Measurements from ENCODE around the gene TP73. TPM values are rescaled to one million over a fixed set of nuclear protein-coding genes. Genes with fewer than 3 reads are reported as not detected.

TP73 gene
- total RNA-seq, 1 experiment from 2014 or later: 6.9 TPM

DNA sequence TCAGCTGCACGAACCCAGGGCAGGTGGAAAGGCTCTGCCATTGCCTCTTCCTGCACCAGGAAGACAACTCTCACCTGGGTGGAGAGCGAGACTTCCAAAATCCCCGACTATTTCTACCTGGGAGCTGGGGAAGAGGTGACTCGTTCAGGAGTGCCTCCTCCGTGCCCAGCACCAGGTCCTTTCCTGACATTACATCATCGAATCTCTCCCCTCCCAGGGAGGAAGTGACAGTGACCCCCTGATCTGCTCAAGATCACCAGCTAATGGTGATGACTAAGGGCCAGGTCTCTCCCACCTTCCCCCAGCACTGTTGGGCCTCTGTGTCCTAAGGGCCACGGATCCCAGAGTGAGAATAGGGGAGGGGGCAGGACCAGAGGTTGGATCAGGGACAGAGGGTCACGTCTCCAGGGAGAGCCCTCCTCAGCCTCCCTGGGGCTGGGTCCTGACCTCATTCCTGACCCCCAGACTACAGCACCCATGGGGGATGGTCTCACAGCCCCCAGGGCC, 47.8 kb upstream of the TP73 start:
- peak overlapping the region; percentile 18; the same call in 1 of the 2 replicates for H3K4me2 ChIP-seq
- no peak overlapping the region for H2AFZ ChIP-seq
- no peaks in the 10 kb centered on the region for H3F3A ChIP-seq (ENCODE audit: insufficient read depth, low read depth)
- peaks cover 16% of the 10 kb centered on the region for H3K79me2 ChIP-seq (ENCODE audit: low read depth)
- TF ChIP-seq EZH2 (IDR thresholded peaks at IDR 0.05; ENCODE audit: low read depth) (no peak), CTCF (conservative IDR thresholded peaks at IDR 0.05) (no peak)
- H4K20me1 ChIP-seq (ENCODE audit: insufficient read depth): no peaks in the 10 kb centered on the region
- no peaks in the 10 kb centered on the region for H3K9me3 ChIP-seq (ENCODE audit: insufficient read depth, low read depth)
- H3K4me1 ChIP-seq (replicated peaks; ENCODE audit: insufficient read depth): peaks cover 21% of the 10 kb centered on the region
- intact Hi-C loops (cut with micrococcal nuclease; ENCODE audit: unreplicated experiment): no loop called here
- ChIA-PET POLR2A (ENCODE audit: unreplicated experiment) (no interaction called here), CTCF (no interaction called here)
- H3K4me3 ChIP-seq: no peak overlapping the region
- peak overlapping the region; percentile 45 for H3K27ac ChIP-seq
- H3K36me3 ChIP-seq (ENCODE audit: low read depth): no peaks in the 10 kb centered on the region
- no peaks in the 10 kb centered on the region for H3K27me3 ChIP-seq (ENCODE audit: insufficient read depth, low read depth)
- peak in 1 of 2 experiments; percentile 51 for DNase-seq
- H3K9me2 ChIP-seq (ENCODE audit: insufficient read depth): no peaks in the 10 kb centered on the region
- no TSS peak for BruUV-seq (replicated peaks)

DNA sequence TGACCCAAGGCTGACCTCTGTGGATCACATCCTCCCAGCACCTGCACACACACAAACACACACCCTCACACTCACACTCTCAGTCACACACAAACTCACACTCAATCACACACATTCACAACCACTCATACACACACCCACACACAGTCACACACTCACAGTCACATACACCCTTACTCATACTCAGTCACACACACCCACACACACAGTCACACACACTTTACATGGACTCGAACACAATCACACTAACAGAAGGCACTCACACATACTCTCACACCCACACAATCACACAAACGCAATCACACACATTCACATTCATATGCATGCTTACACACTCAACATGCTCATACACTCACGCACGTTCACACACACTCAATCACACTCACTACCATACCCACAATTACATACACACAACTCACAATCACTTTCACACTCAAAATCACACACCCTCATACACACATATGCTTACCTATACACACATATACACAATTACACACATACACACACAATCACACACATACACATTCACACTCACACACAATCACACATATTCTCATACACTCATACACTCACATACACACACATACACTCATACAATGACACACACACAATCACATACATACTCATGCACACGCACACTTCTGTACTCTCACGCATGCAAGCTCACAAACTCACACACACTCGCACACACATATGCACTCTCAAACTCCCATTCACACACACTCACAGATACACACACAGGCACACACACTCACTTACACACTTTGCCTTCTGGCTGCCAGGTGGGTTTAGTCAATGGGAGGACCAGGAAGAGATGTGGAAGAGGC, 47.1 kb upstream of the TP73 start:
- peaks cover 28% of the 10 kb centered on the region for H3K4me1 ChIP-seq (replicated peaks; ENCODE audit: insufficient read depth)
- H4K20me1 ChIP-seq (ENCODE audit: insufficient read depth): no peaks in the 10 kb centered on the region
- no TSS peak for BruUV-seq (replicated peaks)
- H2AFZ ChIP-seq: no peak overlapping the region
- no peaks in the 10 kb centered on the region for H3K36me3 ChIP-seq (ENCODE audit: low read depth)
- no peaks in the 10 kb centered on the region for H3F3A ChIP-seq (ENCODE audit: insufficient read depth, low read depth)
- POLR2A ChIA-PET (ENCODE audit: unreplicated experiment): no interaction called here
- intact Hi-C loops (cut with micrococcal nuclease; ENCODE audit: unreplicated experiment): no loop called here
- DNase-seq: no peak
- H3K9me2 ChIP-seq (ENCODE audit: insufficient read depth): no peaks in the 10 kb centered on the region
- peak overlapping the region; percentile 18; the same call in 1 of the 2 replicates for H3K4me2 ChIP-seq
- CTCF ChIA-PET: no interaction called here
- H3K79me2 ChIP-seq (ENCODE audit: low read depth): peaks cover 22% of the 10 kb centered on the region
- no peak overlapping the region for H3K4me3 ChIP-seq
- no peaks in the 10 kb centered on the region for H3K9me3 ChIP-seq (ENCODE audit: insufficient read depth, low read depth)
- TF ChIP-seq CTCF (conservative IDR thresholded peaks at IDR 0.05): no peak
- no peak for TF ChIP-seq EZH2 (IDR thresholded peaks at IDR 0.05; ENCODE audit: low read depth)
- H3K27me3 ChIP-seq (ENCODE audit: insufficient read depth, low read depth): no peaks in the 10 kb centered on the region
- peak overlapping the region; percentile 45 for H3K27ac ChIP-seq

- no TSS peak for BruUV-seq (replicated peaks)
- Histone ChIP-seq H3K9me3 (ENCODE audit: insufficient read depth, low read depth) (no peaks in the 10 kb centered on the region), H2AFZ (no peak overlapping the region), H4K20me1 (ENCODE audit: insufficient read depth) (no peaks in the 10 kb centered on the region), H3K4me3 (no peak overlapping the region), H3K4me2 (no peak overlapping the region), H3K9me2 (ENCODE audit: insufficient read depth) (no peaks in the 10 kb centered on the region), H3K4me1 (replicated peaks; ENCODE audit: insufficient read depth) (peaks cover 36% of the 10 kb centered on the region), H3F3A (ENCODE audit: insufficient read depth, low read depth) (peaks cover 4% of the 10 kb centered on the region; the same call in 1 of the 2 replicates), H3K27me3 (ENCODE audit: insufficient read depth, low read depth) (no peaks in the 10 kb centered on the region), H3K27ac (no peak overlapping the region), H3K36me3 (ENCODE audit: low read depth) (no peaks in the 10 kb centered on the region), H3K79me2 (ENCODE audit: low read depth) (peaks cover 25% of the 10 kb centered on the region)
- intact Hi-C loops (cut with micrococcal nuclease; ENCODE audit: unreplicated experiment): no loop called here
- ChIA-PET CTCF (no interaction called here), POLR2A (ENCODE audit: unreplicated experiment) (no interaction called here)
- DNase-seq: no peak
- TF ChIP-seq CTCF (conservative IDR thresholded peaks at IDR 0.05) (no peak), EZH2 (IDR thresholded peaks at IDR 0.05; ENCODE audit: low read depth) (no peak)
Observed at GRCh38 chr1:3606779-3607702, 45.3 kb upstream of the TP73 start.
